Heart right ventricle (tissue), 16 donors: ENCODE data around the gene TOMM5. TPM values are rescaled to one million over a fixed set of nuclear protein-coding genes. Genes with fewer than 3 reads are reported as not detected.

Experiments
- ATAC-seq, 8 donors: fragments of 200-7000 bp; cut with Tn5 transposase; one replicate each; pipeline ENCODE4 v1.9.1; 2020; ENCODE audit warnings: mild to moderate bottlenecking in 8 of 8, moderate library complexity in 8 of 8, moderate number of reproducible peaks in 1 of 8
- DNase-seq, 2 donors: peaks; one replicate each; pipeline ENCODE4 v3.0.0-alpha.2; 2020
- H3K27ac ChIP-seq, 10 donors: fragments of 200-600 bp; sonication (generic) in 2 of 10; one replicate each; pipeline versions ENCODE4 v1.5.0 to v1.8.0; 2020 to 2022; ENCODE audit warnings: mild to moderate bottlenecking in 3 of 10
- H3K27me3 ChIP-seq, 7 donors: fragments of 200-600 bp; one replicate each; pipeline ENCODE4 v1.8.0; 2021 to 2022; ENCODE audit warnings: mild to moderate bottlenecking in 2 of 7
- H3K36me3 ChIP-seq, 9 donors: fragments of 200-600 bp; sonication (generic) in 1 of 9; one replicate each; pipeline versions ENCODE4 v1.5.0 to v1.8.0; 2020 to 2022; ENCODE audit warnings: mild to moderate bottlenecking in 2 of 9
- H3K4me1 ChIP-seq, 9 donors: fragments of 200-600 bp; sonication (generic) in 1 of 9; one replicate each; pipeline versions ENCODE4 v1.5.0 to v1.8.0; 2020 to 2022; ENCODE audit warnings: mild to moderate bottlenecking in 4 of 9
- H3K4me3 ChIP-seq, 10 donors: fragments of 200-600 bp; sonication (generic) in 2 of 10; one replicate each; pipeline versions ENCODE4 v1.5.0 to v1.8.0; 2020 to 2022; ENCODE audit warnings: mild to moderate bottlenecking in 7 of 10, moderate library complexity in 2 of 10
- H3K9me3 ChIP-seq, 11 donors: fragments of 200-600 bp in 10 of 11; sonication (generic) in 2 of 11; one replicate each; pipeline versions ENCODE4 v1.5.0 to v1.8.0; 2013 to 2022; ENCODE audit warnings: mild to moderate bottlenecking in 2 of 11, control low read depth in 1 of 11, moderate library complexity in 1 of 11
- CTCF ChIP-seq, 9 donors: fragments of 200-600 bp; sonication (generic) in 2 of 9; IDR thresholded peaks; one replicate each; pipeline versions ENCODE4 v1.5.0 to v1.8.0; 2021 to 2022; ENCODE audit warnings: antibody characterized with exemption in 9 of 9, mild to moderate bottlenecking in 5 of 9, moderate library complexity in 1 of 9
- WGBS, 2 donors: extraction: QIAGEN DNeasy Blood & Tissue Kit; methylation state at CpG; one replicate each; pipeline ENCODE4 v1.1.7; 2013; ENCODE audit warnings: inconsistent platforms in 1 of 2; 5-methylcytosine and 5-hydroxymethylcytosine counted together
- intact Hi-C, 10 donors: fragments of 100-400 bp; cut with DNase I; formaldehyde crosslinking; loops; one replicate each; pipeline versions ENCODE4 v1.11.1 to v1.14.2; 2022
- long read RNA-seq, 3 donors: library from polyadenylated mRNA; unstranded; transcript quantifications; one replicate each; pipeline ENCODE4 v2.0.0, GENCODE V29; 2020 to 2021
- polyA plus RNA-seq, 2 donors: library from polyadenylated mRNA; stranded (reverse); fragments of 200-250 nt; gene quantifications; one replicate each; pipeline ENCODE4 v1.2.3, GENCODE V29; 2013
- total RNA-seq, 10 donors: library from RNA; stranded (reverse); fragmentation: NEBNext Ultra II Directional in 3 of 10; extraction: Animal tissue kit (Norgen Biotek cat#: 25700) in 3 of 10; gene quantifications; one replicate each; pipeline versions ENCODE4 v1.2.1 to v1.2.4, GENCODE V29; 2021 to 2023
- donor health status: Arrhythmogenic right ventricular cardiomyopathy.
- donor health status: ischemic (EF 13 %, LVEDD 7.1; RV severe dilation, severe dysfunction).
- donor health status: healthy with polysubstance abuse.
- donor health status: DM: no; HTN: yes; CAD: no.
- donor health status: DM: no; HTN: no; CAD: no.
- donor health status: ischemic (EF 25% LVEDD 6.9; RV normal size, moderate dysfunction).
- donor health status: ischemic (EF 25% LVEDD 5.7; RV mildly dilated, moderate dysfunction).
- donor health status: healthy.
- donor health status: DM: yes; HTN: yes; CAD: no.
- donor health status: Ischemic cardiomyopathy.
- donor health status: ischemic (EF 35%, LVEDD 5.7; RV mildly dilated, moderate dysfunction).
- donor health status: nonischemic (EF 11% LVEDD 7.7; RV severe dilation, severe dysfunction).
- donor health status: DM: yes; HTN: yes; CAD: no.
- donor health status: PGD.
- donor health status: ischemic (EF 29% LVEDD 5.4; RV normal size, mild dysfunction).
- donor health status: nonischemic (EF 23%, LVEDD 6.1; RV moderate dilation, normal function).

Gene TOMM5
- 10 to 100 TPM; 45.7 to 62.9 (median 52.1) TPM for total RNA-seq
- polyA plus RNA-seq, result 100 to 1,000 TPM in 1 of 2 donors, 10 to 100 TPM in 1; 74.1 to 145 TPM
- long read RNA-seq, donor 1, transcript TOMM5-201 (2 exons, 751 nt), result major isoform, 39 of 40 reads
- long read RNA-seq, donor 1, partial matches to known transcripts, result 0 of 40 reads
- long read RNA-seq, donor 1, other reads (novel, unspliced or antisense), result 0 of 40 reads
- long read RNA-seq, donor 2, transcript TOMM5-201 (2 exons, 751 nt), result major isoform, 38 of 39 reads
- long read RNA-seq, donor 2, partial matches to known transcripts, result 0 of 39 reads
- long read RNA-seq, donor 2, other reads (novel, unspliced or antisense), result 0 of 39 reads
- long read RNA-seq, donor 3, transcript TOMM5-201 (2 exons, 751 nt), result major isoform, 10 of 11 reads
- long read RNA-seq, donor 3, partial matches to known transcripts, result 0 of 11 reads
- long read RNA-seq, donor 3, other reads (novel, unspliced or antisense), result 0 of 11 reads

DNA sequence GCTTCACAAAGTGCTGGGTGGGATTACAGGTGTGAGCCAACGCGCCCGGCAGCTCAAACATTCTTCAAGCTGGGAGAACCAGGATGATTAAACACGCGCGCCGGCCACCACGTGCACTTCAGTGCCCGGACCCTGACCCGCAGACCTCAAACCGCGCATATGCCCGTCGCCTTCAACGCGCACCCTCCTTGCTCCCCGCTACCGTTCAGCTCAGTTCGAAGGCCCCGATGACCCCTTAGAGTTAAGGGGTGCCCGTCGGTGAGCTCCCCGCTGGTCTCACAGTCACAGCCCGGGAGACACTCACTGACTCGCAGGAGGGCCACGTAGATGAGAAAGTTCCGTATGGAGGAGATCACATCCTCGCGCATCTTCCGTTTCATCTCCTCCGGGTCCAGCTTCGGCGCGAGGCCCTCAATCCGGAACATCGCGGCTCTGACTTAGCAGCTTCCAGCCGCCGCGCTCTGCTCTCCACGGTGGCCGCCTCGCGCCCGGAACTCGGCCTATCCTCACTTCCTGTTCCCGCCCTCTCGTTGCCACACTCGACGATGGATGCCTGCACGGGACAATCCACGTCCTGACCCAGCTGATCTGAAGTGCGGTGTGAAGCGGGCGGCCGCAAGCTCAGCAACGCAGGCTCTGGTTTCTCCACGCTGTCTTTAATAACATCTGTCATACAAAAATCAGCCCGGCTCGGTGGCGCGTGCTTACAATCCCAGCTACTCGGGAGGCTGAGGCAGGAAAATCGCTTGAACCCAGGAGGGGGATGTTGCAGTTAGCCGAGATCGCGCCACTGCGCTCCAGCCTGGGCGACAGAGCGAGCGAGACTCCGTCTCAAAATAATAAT lies at the start of gene TOMM5:
Gene TOMM5, minus strand, starts transcription at position 490 of the 844 bp plus-strand sequence. Its CDS starts 65 bp downstream, at position 425.
- intact Hi-C loops, result loop anchor here in 3 of 10 donors (10.0 kb wide), 3 partner anchors 52 to 192 kb away; partner anchors contain the start of genes EXOSC3 (in 1 of the 3) and FRMPD1 (in 1 of the 3)
- H3K27ac ChIP-seq, result peak within 1 kb of the TSS; percentile 43 to 90 (median 80)
- WGBS, 2 donors, result 0% methylated on average over 72 of the region's 72 CpGs
- H3K4me1 ChIP-seq, result peaks cover 0 to 42% (median 21%) of the 10 kb centered on the region in 9 donors
- ATAC-seq (peak; percentile 98 to 100 (median 98)), DNase-seq (peak; percentile 92 to 94)
- no peaks in the 10 kb centered on the region for H3K9me3 ChIP-seq
- peaks cover 0 to 20% (median 6%) of the 10 kb centered on the region in 9 donors for H3K36me3 ChIP-seq
- H3K27me3 ChIP-seq, result peaks cover 0 to 10% (median 3%) of the 10 kb centered on the region in 7 donors
- peak within 1 kb of the TSS; percentile 69 to 95 (median 82) for H3K4me3 ChIP-seq
- no peak for TF ChIP-seq CTCF (IDR thresholded peaks at IDR 0.05)

DNA sequence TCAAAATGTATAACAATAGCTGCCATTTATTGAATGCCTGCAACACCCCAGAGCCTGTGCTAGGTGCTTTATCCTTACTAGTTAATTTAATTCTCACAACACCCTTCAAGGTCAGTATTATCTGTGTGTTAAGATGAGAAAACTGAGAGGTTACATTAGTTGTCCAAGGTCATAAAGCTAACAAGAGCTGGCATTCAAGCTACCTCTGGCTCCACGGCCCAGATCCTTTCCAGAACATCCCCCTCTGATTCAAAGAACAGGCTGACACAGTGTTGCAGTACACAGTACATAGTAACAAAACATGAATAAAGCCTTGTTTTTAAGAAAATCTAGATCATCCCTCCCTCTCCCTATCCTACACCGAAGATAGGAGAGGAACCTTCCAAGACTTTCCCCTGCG lies 48.9 kb upstream of the TOMM5 start:
- no peak for TF ChIP-seq CTCF (IDR thresholded peaks at IDR 0.05)
- peaks cover 0 to 21% (median 12%) of the 10 kb centered on the region in 7 donors for H3K27me3 ChIP-seq
- WGBS, 2 donors, result 62 to 77% methylated on average over 3 of the region's 3 CpGs

GRCh38 chr9:37640246-37640645 lies 47.8 kb upstream of the TOMM5 start:
- peaks cover 0 to 21% (median 9%) of the 10 kb centered on the region in 7 donors for H3K27me3 ChIP-seq
- H3K27ac ChIP-seq, result no peak overlapping the region
- H3K4me3 ChIP-seq, result no peak overlapping the region
- peaks cover 0 to 3% (median 0%) of the 10 kb centered on the region in 9 donors for H3K4me1 ChIP-seq
- DNase-seq, result no peak
- H3K36me3 ChIP-seq, result no peaks in the 10 kb centered on the region
- intact Hi-C loops, result loop anchor here in 1 of 10 donors (10.0 kb wide), 1 partner anchor 45 kb away; the partner anchor contains the start of gene TOMM5
- no peak for TF ChIP-seq CTCF (IDR thresholded peaks at IDR 0.05)
- 74 to 75% methylated on average over 3 of the region's 3 CpGs for WGBS, 2 donors
- H3K9me3 ChIP-seq, result no peaks in the 10 kb centered on the region
- no peak for ATAC-seq

More for the DNA sequence above, 48.9 kb upstream of the TOMM5 start:
- Histone ChIP-seq H3K9me3 (no peaks in the 10 kb centered on the region), H3K4me3 (no peak overlapping the region), H3K4me1 (peaks cover 0 to 8% (median 3%) of the 10 kb centered on the region in 9 donors), H3K36me3 (no peaks in the 10 kb centered on the region), H3K27ac (no peak overlapping the region)
- DNase-seq (no peak), ATAC-seq (no peak)
- intact Hi-C loops, result loop anchor here in 1 of 10 donors (10.0 kb wide), 1 partner anchor 47 kb away; the partner anchor contains the start of gene TOMM5

GRCh38 chr9:37639841-37640240 lies 47.4 kb upstream of the TOMM5 start:
- WGBS, 2 donors, result 91 to 92% methylated on average over 3 of the region's 3 CpGs
- DNase-seq, result no peak
- Histone ChIP-seq H3K9me3 (no peaks in the 10 kb centered on the region), H3K27ac (no peak overlapping the region), H3K4me1 (no peaks in the 10 kb centered on the region), H3K4me3 (no peak overlapping the region), H3K27me3 (peaks cover 0 to 21% (median 9%) of the 10 kb centered on the region in 7 donors), H3K36me3 (no peaks in the 10 kb centered on the region)
- no peak for ATAC-seq
- no peak for TF ChIP-seq CTCF (IDR thresholded peaks at IDR 0.05)
- intact Hi-C loops, result loop anchor here in 1 of 10 donors (10.0 kb wide), 1 partner anchor 45 kb away; the partner anchor contains the start of gene TOMM5
